Thyroid gland (tissue), 4 donors: ENCODE measurements around the gene RARB.

ENCODE experiments used
- CTCF ChIP-seq, 6 experiments: fragments of 200-600 bp in 3 of 6; fragments of 450-650 bp in 3 of 6; sonication (generic) in 3 of 6; IDR thresholded peaks; one replicate each; pipeline ENCODE4 v1.5.1; 2016 to 2019; ENCODE audit warnings: antibody characterized with exemption in 6 of 6, mild to moderate bottlenecking in 2 of 6, inconsistent platforms in 1 of 6, moderate library complexity in 1 of 6
- POLR2A ChIP-seq, 2 donors: fragments of 450-650 bp; IDR thresholded peaks; one replicate each; pipeline ENCODE4 v1.6.1; 2017; ENCODE audit warnings: antibody characterized with exemption in 2 of 2, mild to moderate bottlenecking in 2 of 2, moderate library complexity in 1 of 2

- TF ChIP-seq POLR2A (IDR thresholded peaks at IDR 0.05) = no peak
- TF ChIP-seq CTCF (IDR thresholded peaks at IDR 0.05) = no peak
Observed at GRCh38 chr3:25416176-25416575, 11.9 kb upstream of the RARB start.
